Anterior cingulate cortex (tissue), 58 donors: ENCODE results near the gene KCMF1.

Experiments
- DNase-seq, 58 donors: peaks; one replicate each; lab custom pipeline; 2025; lab: John Stamatoyannopoulos, UW

KCMF1 gene

DNA sequence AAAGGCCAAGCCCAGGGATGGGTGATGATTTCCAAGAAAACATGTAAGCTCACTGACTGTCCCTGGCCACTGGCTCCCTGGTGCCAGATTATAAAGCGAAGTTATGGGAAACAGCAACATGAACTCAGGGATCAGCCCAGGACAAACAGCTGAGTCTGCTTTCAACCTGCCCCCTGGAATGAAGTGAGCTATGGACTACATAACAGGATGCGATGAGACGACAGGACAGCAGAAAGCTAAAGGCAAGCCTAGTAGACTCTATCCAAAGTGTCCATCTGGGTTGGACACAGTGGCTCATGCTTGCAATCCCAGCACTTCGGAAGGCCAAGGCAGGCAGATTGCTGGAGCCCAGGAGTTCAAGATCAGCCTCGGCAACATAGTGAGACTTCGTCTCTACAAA, 16.6 kb upstream of the KCMF1 start:
- DNase-seq, result no peak

DNA sequence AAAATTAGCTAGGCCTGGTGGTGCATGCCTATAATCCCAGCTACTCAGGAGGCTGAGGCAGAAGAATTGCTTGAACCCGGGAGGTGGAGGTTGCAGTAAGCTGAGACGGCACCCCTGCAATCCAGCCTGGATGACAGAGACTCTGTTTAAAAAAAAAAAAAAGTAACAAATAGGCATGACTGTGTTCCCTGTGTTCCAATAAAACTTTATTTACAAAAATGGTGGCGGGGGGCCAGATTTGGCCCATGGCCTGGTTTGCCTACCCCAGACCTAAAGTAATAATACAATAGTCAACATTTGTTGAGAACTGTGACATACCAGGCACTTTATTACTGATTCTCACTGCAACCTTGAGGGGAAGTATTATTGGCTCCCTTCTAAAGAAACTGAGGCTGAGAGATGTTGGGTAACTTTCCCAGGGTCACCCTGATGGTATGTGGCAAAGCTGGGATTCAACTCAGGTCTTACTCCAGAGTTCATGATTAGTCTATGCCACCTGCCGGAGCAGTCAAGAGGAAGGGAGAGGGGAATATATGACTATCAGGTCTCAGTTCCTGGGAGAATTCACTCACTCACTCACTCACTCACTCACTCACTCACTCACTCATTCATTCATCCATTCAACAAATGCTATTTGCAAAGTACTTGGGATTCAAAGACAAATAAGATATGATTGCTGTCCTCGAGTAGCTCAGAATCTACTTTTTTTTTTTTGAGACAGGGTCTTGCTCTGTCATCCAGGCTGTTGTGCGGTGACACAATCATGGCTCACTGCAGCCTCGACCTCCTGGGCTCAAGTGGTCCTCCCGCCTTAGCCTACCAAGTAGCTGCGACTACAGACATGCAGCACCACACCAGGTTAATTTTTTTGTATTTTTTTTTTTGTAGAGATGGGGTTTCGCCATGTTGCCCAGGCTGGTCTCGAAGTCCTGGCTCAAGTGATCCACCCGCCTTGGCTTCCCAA, 14.3 kb upstream of the KCMF1 start:
- no peak for DNase-seq

DNA sequence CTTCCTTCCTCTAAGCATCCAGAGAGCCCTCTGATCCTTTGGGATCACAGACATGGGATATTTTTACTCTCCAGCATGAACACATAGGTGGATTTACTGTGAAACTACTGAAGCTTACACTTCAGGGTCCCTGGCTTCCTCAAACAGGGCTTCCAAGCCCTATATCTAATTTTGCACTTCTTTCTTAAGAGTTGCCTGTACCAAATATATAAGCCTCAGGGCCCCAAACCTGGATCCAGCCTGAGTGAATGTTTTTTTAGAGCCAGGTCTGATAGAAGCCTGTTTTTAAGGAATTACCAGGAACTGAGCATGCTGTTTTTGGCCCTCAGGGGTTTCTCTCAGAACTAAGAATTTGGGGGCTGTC, 13.2 kb upstream of the KCMF1 start:
- DNase-seq, result no peak

DNA sequence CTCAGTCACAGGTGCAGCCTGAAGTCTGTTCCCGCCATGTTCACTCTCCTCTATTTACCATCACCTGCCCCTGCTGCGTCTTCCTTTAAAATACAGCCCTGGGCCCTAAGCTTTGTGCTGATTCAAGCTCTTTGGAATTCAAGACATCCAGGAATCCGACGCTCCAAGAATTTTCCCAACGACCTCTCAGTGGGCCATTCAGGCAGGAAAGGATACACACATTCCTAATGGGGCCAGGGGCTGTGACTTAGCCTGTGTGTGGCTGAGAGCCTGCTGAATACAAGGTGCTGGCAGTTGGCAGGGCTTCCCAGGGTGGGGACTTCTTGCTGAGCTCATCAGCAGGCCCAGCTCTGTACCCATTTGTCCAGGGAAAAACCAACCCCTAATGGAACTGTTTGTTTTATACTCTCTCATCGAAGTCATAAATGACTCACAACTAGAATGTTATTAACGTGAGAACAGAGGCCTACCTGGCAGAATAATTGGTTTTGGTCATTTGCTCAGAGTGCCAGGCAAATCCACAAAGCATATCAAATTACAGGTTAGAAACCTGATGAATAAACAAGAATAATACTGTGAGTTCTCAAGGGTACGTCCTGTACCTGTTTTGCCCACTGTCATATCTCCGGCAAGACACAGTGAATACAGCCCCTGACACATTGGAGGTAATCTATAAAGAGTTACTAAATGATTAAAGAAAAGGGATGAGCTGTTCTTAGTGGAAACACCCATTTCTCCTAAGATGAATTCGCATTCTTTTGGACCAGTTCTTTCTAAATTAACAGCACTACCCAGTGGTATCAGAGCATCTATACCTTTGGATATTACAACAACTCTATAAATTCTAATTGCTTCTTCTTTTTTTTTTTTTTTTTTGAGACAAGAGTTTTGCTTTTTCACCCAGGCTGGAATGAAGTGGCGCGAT, 12.6 kb upstream of the KCMF1 start:
- no peak for DNase-seq

DNA sequence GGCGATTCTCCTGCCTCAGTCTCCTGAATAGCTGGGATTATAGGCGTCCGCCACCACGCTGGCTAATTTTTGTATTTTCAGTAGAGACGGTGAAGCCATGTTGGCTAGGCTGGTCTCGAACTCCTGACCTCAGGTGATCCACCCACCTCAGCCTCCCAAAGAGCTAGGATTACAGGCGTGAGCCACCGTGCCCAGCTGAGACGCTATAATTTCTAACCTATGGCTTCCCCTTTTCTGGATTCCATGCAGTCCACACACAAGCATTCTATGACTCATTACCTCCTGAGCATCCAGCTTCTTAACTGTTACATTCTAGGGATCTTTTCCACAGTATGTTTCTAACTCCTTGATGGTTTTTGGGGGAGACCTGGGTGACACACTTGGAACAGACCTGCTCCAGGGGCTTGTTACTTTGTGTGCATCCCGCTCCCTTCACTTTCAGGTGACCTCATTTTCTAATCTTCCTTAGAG, 11.8 kb upstream of the KCMF1 start:
- DNase-seq, result no peak

DNA sequence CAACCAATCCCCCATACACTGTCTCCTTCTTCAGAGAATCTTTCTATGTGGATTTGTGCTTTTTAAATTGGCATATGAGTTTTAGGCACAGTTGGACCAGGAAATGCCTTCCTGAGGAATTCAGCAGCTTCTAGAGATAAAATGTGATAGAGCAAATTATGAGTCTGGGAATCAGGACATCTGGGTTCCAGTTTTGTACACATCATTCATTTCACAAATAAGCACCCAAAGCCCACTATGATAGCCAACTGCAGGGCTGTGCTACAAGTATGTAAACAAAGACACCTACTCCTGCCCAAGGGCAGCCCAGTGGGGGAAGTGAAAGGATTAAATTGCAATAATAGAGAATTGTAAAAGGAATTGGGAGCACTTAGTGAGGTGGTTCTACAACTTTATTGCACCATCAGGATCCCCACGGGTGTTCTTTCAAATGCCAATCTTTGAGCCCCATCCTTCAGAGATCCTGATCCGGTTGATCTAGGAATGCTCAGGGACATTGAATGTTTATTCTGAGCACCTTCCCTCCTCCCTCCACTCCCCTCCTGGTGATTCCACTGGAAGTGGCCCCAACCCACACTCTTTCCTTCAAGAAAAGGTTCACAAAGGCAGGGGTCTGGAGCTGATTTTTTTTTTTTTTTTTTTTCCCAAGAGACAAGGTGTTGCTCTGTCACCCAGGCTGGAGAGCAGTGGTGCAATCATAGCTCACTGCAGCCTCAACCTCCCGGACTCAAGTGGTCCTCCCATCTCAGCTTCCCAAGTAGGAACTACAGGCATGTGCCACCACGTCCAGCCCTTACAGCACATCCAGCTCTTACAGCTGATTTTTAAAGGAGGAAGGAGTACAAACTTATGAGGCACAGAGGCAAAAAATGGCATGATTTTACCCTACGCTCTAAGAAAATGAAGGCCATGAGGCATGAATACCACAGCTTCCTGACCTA, 11.1 kb upstream of the KCMF1 start:
- no peak for DNase-seq

DNA sequence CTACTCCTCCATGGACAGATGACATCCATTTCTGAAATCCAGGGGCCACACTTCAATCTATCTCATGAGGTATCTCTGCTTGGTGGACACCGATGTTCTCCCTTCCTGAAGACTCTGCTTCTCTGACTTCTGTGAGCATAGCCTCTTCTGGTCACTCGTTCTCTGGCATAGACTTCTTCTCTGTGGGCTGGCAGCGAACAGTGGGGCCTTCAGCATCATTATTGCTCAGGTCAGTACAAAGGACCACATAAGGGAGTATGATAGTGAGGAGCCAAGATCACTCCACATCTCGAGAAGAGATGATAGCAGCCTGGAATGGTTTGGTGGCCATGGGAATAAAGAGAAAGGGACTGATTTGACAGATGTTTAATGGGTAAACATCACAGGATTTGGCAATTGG, 8.0 kb upstream of the KCMF1 start:
- DNase-seq, result no peak

DNA sequence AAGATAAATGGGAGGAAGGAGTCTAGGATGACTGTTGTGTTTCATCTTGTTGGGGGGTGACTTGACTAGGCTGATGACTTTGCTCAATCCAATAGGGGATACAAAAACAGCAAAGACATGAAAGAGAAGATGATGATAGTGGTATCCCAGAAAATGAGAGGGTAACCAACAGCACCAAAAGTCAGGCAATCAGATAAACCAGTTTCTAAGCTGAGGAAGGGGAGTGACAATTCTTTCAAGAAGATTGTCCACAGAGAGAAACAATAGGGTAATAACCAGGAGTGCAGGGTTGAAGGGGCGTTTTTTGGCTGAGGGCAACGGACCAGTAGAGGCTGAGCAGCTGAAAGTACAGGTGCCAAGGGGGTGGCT, 7.7 kb upstream of the KCMF1 start:
- DNase-seq, result no peak

DNA sequence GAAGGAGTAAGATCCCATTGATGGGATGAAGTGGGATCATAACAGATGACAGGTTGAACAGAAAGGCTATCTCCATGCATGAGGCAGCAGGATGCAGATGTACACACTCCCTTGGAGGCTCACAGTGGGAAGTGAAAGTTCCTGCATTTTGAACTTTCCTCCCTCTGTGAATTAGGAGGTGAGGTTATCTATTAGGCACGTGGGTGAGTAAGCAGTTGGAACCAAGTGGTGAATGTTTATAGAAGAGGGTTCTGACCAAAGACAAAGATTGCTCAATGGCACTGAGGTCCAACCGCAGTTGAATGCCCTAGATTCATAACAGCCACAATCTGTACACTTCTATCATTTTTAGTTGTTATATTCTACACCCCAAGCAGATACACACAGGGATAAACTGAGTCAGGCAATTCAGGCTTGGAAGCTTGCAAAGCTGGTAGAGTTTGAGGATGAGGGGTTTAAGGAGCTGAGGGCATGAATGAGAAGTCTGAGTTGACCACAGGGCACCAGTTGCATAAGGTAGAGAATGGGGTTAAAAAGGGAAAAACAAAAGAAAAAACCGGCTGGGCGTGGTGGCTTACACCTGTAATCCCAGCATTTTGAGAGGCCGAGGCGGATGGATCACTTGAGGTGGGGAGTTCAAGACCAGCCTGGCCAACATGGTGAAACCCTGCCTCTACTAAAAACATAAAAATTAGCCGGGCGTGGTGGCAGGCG, 7.1 kb upstream of the KCMF1 start:
- DNase-seq, result no peak

DNA sequence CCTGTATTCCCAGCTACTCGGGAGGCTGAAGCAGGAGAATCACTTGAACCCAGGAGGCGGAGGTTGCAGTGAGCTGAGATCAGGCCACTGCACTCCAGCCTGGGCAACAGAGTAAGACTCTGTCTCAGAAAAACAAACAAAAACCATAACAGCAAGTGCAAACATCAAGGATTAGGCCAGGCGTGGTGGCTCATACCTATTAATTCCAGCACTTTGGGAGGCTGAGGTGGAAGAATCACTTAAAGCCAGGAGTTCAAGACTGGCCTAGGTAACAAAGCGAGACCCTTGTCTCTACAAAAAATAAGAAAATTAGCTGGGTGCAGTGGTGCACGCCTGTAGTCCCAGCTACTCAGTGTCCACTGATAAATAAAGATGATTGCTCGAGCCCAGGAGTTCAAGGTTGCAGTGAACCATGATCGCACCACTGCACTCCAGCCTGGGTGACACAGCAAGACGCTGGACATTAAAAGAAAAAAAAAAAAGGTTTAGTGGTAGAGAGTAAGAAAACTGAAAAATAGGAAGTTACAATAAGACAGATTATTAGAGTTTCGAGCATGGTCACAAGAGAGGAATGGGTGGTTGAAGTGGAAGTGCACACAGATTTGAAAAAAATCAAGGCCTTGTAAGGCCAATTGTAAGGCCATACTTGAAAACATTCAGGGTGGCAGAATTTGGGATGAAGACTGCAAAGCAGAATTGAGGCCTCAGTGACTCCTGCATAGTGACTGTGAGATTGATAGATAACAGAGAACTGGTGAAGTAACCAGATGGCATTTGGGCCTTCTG, 6.4 kb upstream of the KCMF1 start:
- DNase-seq, result no peak

DNA sequence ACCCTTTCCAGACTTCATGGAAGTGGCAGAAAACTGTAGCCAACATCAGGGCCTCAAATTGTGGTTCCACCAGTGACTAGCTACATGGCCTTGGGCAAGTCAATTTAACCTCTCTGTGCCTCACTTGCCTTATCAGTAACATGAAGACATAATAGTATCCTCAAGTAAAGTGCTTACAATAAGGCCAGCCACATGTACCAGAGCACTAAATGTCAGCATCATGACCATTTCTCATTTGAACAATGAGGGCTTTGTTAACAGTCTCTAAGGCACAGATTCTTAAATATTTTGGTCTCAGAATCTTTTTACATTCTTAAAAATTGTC, 5.8 kb upstream of the KCMF1 start:
- DNase-seq, result no peak

DNA sequence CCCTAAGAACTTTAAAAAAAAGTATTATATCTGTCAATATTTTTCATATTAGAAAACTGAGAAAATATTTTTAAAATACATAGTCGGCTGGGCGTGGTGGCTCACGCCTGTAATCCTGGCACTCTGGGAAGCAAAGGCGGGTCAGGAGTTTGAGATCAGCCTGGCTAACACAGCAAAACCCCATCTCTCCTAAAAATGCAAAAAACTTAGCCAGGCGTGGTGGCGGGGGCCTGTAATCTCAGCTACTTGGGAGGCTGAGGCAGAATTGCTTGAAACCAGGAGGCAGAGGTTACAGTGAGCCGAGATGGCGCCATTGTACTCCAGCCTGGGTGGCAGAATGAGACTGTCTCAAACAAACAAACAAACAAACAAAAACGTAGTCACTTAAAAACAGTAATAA, 5.1 kb upstream of the KCMF1 start:
- no peak for DNase-seq

DNA sequence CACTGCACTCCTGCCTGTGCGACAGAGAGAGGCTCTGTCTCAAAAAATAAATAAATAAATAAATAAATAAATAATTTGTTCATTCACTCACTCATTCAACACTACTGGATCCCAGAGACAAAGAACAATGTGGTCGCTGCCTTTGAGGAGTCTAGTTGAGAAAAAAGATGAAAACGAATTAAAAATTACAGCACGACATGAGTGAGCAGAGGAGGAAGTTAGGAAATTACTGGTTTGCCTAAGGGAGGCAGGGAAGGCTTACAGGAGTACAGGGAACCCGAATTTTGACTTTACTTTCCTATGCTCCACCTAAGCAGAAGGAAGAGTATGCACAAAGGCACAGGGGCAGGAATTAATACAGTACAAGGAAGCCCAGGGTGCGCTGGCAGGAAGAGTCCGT, 4.2 kb upstream of the KCMF1 start:
- no peak for DNase-seq

DNA sequence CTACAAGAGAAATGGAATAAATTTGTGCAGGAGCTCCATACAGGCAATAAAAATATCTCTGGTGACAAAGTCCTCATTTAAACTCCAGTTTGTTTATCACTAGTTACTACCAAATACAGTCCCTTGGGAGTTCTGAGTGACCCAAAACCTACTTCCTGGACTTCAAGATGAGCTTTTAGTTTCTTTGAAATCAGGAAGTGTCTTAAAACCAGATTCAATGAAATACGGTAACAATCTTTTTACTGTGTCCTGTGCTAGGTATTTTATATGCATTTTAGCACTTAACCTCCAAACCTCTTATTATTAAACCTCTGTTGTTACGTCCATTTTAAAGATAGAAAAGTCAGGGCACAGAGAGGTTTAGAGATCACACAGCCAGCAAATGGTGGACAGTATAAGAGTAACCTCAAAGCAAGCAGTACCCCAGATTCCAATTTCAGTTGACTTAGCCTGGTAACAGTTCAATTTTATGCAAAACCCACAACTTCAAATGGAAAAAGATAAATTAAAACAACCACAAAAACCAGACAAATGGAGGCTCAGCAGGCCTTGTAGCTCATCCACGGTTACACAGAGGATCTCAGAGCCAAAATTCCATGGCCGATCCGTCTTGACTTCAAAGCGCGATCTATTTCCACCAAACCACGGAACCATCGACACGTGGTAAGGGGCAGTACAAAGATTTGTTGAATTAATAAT, 1.3 kb upstream of the KCMF1 start:
- peak in 1 of 58 donors; percentile 42 for DNase-seq

DNA sequence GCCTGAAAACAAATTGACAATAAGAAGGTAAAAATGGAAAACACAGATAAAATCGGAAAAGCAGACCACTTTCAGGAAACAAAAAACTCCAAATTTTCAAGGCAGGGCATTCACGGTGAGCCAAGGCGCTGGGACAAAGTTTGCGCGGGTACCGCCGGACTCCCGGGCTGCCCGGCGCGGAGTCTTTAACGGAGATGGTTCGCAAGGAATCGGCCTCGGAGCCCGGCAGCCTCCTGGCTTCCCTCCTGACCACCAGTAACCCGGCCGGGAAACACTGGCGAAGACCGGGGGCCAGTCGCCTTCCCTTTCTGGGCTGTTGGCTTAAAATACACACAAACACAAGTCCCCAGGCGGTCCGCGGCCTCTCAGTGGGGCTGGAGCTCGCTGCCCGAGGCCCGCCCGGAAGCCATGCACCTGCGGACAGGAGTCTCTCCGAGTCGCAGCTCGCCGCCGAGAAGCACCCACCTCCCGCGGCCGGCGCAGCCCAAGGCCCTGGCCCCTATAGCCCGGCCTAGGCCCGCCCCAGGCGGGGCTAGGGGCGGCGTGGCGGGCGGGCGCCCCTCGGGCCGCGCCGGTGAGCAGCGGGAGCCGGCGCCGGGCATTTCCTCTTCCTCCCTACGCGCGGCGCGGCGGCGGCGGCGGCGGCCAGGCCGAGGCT, 622 bp upstream of the KCMF1 start:
- DNase-seq, result peak in 51 of 58 donors; percentile 4 to 74 (median 39)

DNA sequence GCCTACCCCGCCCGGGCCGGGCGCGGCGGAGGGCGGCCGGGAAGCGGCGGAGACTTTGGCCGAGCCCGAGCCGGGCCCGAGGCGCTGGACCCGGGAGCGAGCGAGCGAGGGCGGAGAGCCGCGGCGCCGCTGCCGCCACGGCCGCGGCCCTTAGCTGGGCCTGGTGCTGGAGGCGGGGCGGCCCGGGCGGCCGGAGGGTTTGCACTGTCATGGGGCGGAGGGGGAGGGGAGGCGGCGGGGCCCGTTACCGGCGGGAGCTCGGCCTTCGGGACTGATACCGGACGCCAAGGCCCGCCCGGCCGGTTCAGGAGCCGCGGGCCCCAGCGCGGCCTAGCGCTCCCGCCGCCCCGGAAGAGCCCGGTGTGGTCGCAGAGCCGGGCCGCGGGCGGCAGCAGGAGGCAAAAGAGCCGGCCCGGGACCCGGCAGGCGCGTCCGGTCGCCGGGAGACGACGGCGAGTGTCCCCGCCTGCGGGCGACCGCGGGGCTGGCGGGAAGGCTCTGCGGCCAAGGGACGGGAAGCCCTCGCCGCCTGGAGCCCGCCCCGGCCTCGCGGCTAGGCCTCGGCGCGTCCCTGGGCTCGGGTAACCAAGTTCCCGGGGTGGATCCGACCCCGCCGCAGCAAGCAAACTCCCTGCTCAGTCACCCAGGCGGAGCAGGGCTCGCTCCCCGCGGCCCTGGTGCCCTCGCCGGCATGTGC, 697 bp downstream of the KCMF1 start:
- peak in 47 of 58 donors; percentile 1 to 72 (median 48) for DNase-seq

DNA sequence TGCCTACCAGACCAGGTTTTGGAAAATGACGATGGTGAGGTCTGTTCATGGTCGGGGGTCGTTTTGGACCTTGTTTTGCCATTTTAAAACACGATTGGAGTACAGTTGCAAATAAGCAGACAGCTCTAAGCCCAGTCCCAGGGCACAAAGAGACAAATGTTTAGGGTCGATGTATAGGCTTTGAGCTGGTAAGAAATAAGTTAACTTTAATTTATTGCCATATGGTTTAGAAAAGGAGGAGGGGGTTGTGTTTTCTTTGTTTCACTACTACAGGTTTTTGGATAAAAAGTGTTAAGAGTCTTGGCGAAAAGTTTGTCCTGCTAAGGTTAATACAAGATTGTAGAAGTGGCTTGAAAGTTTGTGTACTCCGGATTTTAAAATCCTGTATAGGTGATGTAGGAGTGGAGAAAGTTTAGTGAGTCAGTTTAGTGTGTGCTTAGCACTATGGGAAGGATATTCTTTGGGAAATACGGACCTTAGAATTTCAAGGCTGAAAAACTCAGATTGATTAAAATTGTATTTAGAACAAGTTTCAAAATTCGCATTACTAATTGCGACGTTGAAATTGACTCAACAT, 1.3 kb downstream of the KCMF1 start:
- DNase-seq, result no peak
